ENCODE data around the gene DGKH.

Gene DGKH

GRCh38 chr13:42048342-42048683 is at the start of gene DGKH:
Gene DGKH, plus strand, starts transcription at chr13:42048648. Its CDS starts 126 bp downstream, at chr13:42048774.
- FAIRE-seq (no peak), DNase-seq (ENCODE audit: insufficient read length, low spot score) (no peak)
- no peak for TF ChIP-seq POLR2A (IDR thresholded peaks at IDR 0.05; ENCODE audit: low read depth, low read length)

GRCh38 chr13:42000846-42001245 is 47.6 kb upstream of the DGKH start:
- FAIRE-seq (no peak), DNase-seq (ENCODE audit: insufficient read length, low spot score) (no peak)
- no peak for TF ChIP-seq POLR2A (IDR thresholded peaks at IDR 0.05; ENCODE audit: low read depth, low read length)

GRCh38 chr13:42001580-42001979 is 46.9 kb upstream of the DGKH start:
- TF ChIP-seq POLR2A (IDR thresholded peaks at IDR 0.05; ENCODE audit: low read depth, low read length): no peak
- peak; percentile 27 for DNase-seq (ENCODE audit: insufficient read length, low spot score)
- peak; percentile 79 for FAIRE-seq

- FAIRE-seq (no peak), DNase-seq (ENCODE audit: insufficient read length, low spot score) (no peak)
- TF ChIP-seq POLR2A (IDR thresholded peaks at IDR 0.05; ENCODE audit: low read depth, low read length): no peak
These were observed 46.4 kb upstream of the DGKH start for GRCh38 chr13:42002066-42002465.

GRCh38 chr13:42007844-42008243 is 40.6 kb upstream of the DGKH start:
- FAIRE-seq: no peak
- no peak for TF ChIP-seq POLR2A (IDR thresholded peaks at IDR 0.05; ENCODE audit: low read depth, low read length)
- no peak for DNase-seq (ENCODE audit: insufficient read length, low spot score)

GRCh38 chr13:42009057-42009456 is 39.4 kb upstream of the DGKH start:
- DNase-seq (ENCODE audit: insufficient read length, low spot score) (no peak), FAIRE-seq (no peak)
- no peak for TF ChIP-seq POLR2A (IDR thresholded peaks at IDR 0.05; ENCODE audit: low read depth, low read length)

GRCh38 chr13:42011601-42012350 is 36.7 kb upstream of the DGKH start:
- FAIRE-seq: no peak

GRCh38 chr13:42014119-42014518 is 34.3 kb upstream of the DGKH start:
- no peak for TF ChIP-seq POLR2A (IDR thresholded peaks at IDR 0.05; ENCODE audit: low read depth, low read length)
- FAIRE-seq: no peak
- DNase-seq (ENCODE audit: insufficient read length, low spot score): no peak

More at GRCh38 chr13:42011601-42012350, 36.7 kb upstream of the DGKH start:
- no peak for TF ChIP-seq POLR2A (IDR thresholded peaks at IDR 0.05; ENCODE audit: low read depth, low read length)
- no peak for DNase-seq (ENCODE audit: insufficient read length, low spot score)

GRCh38 chr13:42017264-42017663 is 31.2 kb upstream of the DGKH start:
- TF ChIP-seq POLR2A (IDR thresholded peaks at IDR 0.05; ENCODE audit: low read depth, low read length): no peak
- FAIRE-seq (no peak), DNase-seq (ENCODE audit: insufficient read length, low spot score) (no peak)

GRCh38 chr13:42021851-42022250 is 26.6 kb upstream of the DGKH start:
- DNase-seq (ENCODE audit: insufficient read length, low spot score): no peak
- no peak for TF ChIP-seq POLR2A (IDR thresholded peaks at IDR 0.05; ENCODE audit: low read depth, low read length)
- FAIRE-seq: no peak

- DNase-seq (ENCODE audit: insufficient read length, low spot score) (no peak), FAIRE-seq (no peak)
- TF ChIP-seq POLR2A (IDR thresholded peaks at IDR 0.05; ENCODE audit: low read depth, low read length): no peak
These were observed 26.1 kb upstream of the DGKH start for GRCh38 chr13:42022336-42022735.

GRCh38 chr13:42022796-42023493 is 25.5 kb upstream of the DGKH start:
- TF ChIP-seq POLR2A (IDR thresholded peaks at IDR 0.05; ENCODE audit: low read depth, low read length): no peak
- FAIRE-seq: no peak
- no peak for DNase-seq (ENCODE audit: insufficient read length, low spot score)

GRCh38 chr13:42027286-42027685 is 21.2 kb upstream of the DGKH start:
- no peak for TF ChIP-seq POLR2A (IDR thresholded peaks at IDR 0.05; ENCODE audit: low read depth, low read length)
- DNase-seq (ENCODE audit: insufficient read length, low spot score): no peak
- no peak for FAIRE-seq

GRCh38 chr13:42028113-42028799 is 20.2 kb upstream of the DGKH start:
- DNase-seq (ENCODE audit: insufficient read length, low spot score) (no peak), FAIRE-seq (no peak)
- no peak for TF ChIP-seq POLR2A (IDR thresholded peaks at IDR 0.05; ENCODE audit: low read depth, low read length)

Measured in H54 (cell line).